ENCODE results near the gene ZNF503.

Gene ZNF503

DNA sequence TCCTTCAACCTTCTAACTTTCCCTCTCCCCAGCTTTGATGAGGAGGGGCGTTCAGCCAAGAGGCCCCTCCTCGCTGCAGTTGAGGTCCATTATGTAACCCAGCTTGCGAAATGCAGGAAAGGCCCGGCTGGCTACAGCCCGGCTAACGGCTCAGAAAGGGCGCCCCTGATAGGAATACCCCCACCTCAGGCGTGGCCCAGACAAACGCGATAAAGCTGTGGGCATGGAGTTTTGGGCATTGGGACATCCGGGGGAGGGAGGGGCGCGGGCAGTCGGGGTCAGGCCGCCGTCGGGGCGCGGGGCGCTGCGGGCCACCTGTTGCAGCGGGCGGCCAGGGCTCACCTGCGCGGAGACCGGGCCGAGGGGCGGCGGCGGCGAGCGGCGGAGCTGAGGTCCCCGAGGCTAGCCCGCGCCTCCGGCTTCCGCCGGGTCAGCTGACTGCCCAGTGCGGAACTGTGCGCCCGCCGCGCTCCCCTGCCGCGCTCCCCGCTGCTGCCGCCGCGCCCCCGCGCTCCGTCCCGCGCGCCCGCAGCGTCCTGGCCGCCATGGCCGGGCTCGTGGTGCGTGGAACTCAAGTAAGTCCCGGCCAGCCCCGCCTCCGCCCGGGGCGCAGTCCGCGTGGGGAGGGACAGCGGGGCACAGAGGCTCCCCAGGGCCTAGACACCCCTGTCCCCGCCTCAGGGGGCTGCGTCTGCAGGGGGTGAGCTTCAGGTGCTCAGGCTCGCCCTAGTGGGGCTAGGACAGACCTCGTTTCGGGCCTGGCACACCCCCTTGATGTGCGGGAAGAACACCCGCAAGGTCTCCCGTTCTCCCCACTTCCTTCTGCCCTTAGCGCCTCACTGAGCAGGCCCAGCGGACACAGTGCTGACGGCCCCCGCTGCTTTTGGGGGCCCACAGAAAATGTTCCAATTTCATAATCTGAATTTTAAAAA is 29.9 kb upstream of the ZNF503 start, which contains the start of gene LRMDA:
TSS of gene LRMDA (plus strand) at position 445 of the 932 bp plus-strand sequence.
- DNase-seq (ENCODE audit: low read depth in 3 of 3) = no peak

DNA sequence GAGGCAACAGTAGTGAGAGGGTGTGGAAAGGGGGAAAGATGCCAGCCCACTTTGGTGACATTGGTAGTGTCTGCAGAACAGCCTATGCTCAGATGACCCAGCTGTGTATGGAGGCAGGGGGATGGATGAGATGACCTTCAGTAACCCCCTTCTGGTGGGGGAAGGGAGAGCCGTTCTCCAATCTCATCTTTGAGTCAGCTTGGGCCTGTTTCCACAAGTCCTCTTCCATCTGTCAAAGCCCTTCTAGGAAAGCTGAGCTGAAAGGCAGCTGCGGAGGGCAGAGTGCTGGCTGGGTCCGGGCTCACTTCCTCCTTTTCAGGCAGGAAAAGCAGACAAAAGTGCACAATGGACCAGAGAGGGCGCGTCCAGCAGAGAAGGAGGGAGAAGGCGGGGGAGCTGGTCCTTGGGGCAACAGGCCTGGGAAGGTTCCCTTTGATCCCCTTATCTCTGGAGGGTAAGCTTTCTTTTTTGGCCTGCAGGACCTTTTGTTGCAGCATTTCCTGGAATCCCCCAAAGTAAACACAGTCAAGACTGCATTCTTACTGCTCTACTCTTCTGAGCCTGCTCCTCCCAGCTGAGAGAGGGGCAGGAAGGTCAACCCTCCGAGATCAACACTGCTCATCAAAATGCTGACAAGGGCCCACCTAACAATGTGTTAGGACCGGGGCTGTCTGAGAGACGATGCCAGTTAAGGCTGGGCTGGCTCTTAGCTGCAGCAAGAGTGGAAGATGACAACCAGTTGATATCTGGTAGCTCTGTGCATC is 28.6 kb upstream of the ZNF503 start:
- no peak for DNase-seq (ENCODE audit: low read depth in 3 of 3)

DNA sequence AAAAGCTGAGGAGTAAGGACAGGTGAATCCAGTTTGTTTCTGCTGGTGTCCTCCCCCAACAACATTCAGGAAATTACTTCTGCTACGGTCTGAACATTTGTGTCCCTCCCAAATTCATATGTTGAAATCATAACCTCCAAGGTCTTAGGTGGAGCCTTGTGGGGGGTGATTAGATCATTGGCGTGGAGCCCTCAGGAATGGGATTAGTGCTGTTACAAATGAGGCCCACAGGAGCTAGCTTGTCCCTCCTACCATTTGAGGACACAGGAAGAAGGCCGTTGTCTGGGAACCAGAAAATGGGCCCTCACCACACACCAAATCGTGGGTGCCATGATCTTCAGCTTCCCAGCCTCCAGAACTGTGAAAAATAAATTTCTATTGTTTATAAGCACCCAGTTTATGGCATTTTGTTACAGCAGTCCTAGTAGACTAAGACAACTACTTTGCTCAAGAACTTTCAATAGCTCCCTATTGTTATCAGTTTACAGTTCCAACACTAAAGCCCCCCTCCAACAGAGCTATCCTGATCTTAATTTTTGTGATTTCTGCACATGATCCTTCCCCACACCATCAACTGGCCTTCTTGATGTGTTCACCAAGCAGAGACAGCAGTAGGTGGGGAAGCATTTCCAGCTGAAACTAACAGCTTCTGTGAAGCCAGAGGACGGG is 27.7 kb upstream of the ZNF503 start:
- no peak for DNase-seq (ENCODE audit: low read depth in 3 of 3)

DNA sequence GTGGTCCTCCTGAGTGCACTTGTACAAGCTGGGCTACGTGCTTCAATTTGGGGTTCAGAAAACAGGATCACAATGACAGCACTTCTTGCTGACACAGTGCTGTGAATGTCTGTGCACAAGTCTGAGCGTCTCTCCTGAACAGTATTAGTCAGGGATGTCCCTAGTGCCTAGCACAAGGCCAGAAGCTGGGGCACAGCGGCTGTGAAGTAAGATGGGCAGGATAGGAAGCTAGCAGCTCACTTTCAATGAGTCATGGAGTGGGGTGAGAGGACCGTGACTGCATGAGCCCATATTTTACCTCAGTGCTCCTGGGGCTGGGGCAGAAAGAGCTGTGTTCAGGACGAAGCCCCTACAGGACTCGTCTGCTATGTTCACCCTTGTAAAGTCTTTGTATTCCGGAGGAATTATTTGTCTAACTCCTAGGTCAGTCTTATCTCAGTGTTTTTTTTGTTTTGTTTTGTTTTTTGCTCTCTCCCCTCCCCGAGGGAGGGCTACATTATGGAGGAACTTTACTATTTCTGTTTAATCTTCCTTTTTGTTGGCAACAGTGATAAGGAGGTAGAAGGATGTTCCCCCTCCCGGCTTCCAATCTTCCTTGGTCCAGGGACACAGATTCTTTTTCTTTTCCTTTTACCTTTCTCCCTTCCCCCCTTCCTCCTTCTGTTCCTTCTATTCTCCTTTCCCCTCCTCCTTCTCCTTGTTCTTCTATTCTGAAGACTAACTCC is 27.0 kb upstream of the ZNF503 start:
- DNase-seq (ENCODE audit: low read depth in 3 of 3) = no peak

- DNase-seq (ENCODE audit: low read depth in 3 of 3) = no peak
Measured at GRCh38 chr10:75427951-75428350, 26.4 kb upstream of the ZNF503 start.

- DNase-seq (ENCODE audit: low read depth in 3 of 3) = no peak
Measured at GRCh38 chr10:75426880-75427279, 25.3 kb upstream of the ZNF503 start.

- no peak for DNase-seq (ENCODE audit: low read depth in 3 of 3)
Measured at GRCh38 chr10:75425291-75426079, 23.9 kb upstream of the ZNF503 start.

- DNase-seq (ENCODE audit: low read depth in 3 of 3) = no peak
Measured at GRCh38 chr10:75424571-75424970, 23.0 kb upstream of the ZNF503 start.

DNA sequence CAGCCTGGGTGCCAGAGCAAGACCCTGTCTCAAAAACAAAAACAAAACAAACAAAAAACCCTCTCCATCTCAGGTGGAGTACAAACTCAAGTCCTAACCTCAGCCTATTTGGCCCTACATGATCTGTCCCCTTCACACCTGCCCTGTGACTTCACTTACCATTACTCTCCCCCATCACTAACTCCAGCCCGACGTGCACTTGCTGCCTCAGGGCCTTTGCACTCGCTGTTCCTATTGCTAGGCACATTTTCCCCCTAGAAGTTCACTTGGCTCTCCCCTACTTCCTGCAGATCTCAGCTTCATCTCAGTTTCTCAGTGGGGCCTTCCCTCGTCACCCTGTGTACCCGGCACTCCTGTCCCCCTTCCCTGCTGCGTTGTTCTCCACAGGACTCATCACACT is 21.3 kb upstream of the ZNF503 start:
- no peak for DNase-seq (ENCODE audit: low read depth in 3 of 3)

GRCh38 chr10:75418712-75419111 is 17.1 kb upstream of the ZNF503 start:
- no peak for DNase-seq (ENCODE audit: low read depth in 3 of 3)

GRCh38 chr10:75418293-75418692 is 16.7 kb upstream of the ZNF503 start:
- DNase-seq (ENCODE audit: low read depth in 3 of 3) = no peak

DNA sequence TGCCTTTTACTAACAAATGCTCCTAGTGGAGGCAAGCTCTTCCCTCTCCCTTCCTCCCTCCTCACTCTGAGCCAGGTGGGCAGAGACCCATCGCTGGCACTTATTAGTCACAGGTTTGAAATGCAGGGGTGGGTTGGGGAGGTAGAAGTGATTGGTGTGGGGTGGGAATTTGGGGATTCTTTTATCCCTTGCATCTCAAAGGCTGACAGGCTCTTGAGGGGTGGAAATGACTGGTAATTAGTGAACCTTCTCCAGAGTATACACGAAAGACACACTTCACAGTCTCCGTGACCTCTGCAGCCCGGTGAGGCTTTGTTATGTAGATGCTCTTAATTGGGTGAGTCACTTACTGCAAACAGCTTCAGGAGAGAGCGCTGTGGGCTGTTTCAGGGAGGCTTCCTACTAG is 16.0 kb upstream of the ZNF503 start:
- DNase-seq (ENCODE audit: low read depth in 3 of 3) = no peak

DNA sequence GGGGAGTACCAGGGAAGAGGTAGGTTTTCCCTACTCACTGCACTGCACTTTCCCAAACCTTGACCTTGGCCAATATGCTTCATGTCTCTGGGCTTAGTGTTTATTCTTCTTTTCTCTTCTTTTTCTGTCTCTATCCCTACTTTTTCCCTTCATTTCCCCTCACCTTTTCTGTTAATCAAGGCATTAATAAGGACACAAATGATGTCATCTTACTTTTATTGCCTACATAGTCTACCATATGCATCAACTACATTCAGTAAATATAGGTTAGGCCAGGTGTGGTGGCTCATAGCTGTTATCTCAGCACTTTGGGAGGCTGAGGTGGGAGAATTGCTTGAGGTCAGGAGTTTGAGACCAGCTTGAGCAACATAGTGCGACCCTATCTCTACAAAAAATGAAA is 13.0 kb upstream of the ZNF503 start:
- DNase-seq (ENCODE audit: low read depth in 3 of 3) = no peak

DNA sequence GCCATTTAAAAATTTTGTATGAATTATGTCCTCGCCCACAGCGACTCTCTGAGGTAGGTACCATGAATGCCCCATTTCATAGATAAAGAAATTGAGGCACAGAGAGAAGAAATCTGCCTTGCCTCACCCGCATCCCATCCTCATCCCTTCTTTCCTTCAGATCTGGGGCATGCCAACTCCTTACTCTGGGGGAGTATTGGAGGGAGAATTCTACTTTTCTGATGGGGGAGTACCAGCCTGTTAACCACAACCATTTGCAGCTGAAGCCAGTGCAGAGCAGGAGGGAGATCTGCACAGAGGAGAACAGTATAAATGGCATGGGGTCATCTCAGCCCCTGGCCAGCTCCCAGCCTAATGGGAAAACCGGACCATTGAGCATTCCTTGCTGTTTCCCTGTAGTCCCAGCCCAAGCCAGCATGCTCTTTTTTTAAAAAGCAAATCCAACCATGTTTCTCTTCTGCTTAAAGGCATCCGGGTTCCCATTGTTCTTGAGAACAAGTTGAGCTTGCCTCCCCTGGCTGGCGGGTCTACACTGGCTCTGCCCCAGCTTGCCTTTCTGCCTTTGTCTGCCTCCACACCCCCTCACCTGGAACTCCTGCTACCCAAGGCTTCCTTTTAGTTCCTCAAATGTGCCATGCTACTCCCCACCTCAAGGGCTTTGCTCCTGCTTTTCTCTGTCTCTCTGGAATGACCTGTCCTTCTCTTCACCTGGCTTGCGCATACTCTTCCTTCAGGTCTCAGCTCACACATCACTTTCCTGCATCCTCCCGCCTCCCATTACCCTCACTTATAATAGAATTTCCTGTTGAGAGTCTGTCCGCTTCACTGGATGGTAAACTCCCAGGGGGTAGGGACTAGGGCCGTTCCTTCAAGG is 8.8 kb upstream of the ZNF503 start:
- DNase-seq (ENCODE audit: low read depth in 3 of 3) = no peak

GRCh38 chr10:75408911-75409885 is 7.6 kb upstream of the ZNF503 start:
- peak in 1 of 3 experiments; percentile 30 for DNase-seq (ENCODE audit: low read depth in 3 of 3)

DNA sequence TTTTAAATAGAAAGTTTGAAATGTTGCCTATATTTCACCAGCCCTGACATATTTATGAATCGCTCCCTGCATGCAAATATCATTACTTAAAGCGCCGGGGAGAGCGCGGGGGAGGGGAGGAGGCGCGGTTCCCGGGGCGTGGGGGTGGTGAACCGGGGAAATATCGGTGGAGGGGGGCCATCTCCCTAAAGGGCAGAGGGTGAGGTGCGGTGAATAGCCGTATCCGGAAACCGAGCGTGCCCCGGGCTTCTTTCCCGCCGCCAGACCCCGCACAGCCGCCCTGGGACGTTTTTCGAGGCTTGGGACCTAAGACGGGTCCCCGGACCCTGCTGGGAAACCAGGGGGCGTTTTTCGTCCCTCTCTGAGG is 6.9 kb upstream of the ZNF503 start:
- DNase-seq (ENCODE audit: low read depth in 3 of 3) = no peak

DNA sequence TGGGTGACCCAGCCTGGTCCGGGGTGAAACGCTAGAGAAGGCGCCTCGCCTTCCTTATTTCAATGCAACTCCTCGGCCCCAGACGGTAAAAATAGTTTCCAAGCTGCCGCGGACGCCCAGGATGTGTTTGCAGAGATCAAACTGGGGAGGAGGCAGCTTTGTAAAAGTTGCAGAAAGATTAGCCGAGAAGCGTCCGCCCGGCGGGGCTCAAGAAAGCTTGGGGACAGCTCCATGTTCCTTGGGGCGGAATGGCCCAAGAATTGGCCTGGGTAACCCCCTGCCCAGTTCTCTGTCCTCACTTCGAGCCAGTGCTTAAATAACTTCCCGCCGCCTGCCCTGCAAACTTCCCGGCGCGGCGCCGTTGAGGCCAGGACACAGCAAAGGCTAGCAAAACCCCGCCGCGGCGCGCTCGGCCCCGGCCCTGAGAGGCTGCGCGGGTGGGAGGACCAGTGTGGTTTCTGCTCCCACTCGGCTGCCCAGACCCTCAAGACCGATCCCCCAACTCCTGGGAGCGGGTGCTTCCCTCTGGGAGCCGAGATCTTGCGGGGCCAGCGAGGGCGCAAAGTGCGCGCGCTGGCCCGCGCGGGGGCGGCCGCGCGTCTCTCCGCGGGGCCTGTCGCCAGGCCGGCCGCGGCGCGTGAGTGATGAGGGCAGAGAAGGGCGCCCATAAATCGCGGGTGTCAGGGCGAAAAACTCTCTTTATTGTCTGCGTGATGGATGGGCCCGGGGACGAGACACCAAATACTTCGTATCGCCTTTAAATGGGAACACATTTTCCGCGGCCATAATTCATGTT is 6.3 kb upstream of the ZNF503 start:
- DNase-seq (ENCODE audit: low read depth in 3 of 3) = no peak

GRCh38 chr10:75407224-75407712 is 5.7 kb upstream of the ZNF503 start:
- no peak for DNase-seq (ENCODE audit: low read depth in 3 of 3)

Measured in stimulated activated CD4-positive, alpha-beta T cell treated with anti-CD3 and anti-CD28 coated beads, TNF-alpha, amount 100 ng/mL, for 24 hours (primary cell).